Mononuclear cell (primary cell): Measurements from ENCODE around the gene RAD23A. TPM values are rescaled to one million over a fixed set of nuclear protein-coding genes. Genes with fewer than 3 reads are reported as not detected.
"Not testable (repeated sequence)": the region's sequence is repeated elsewhere in the genome, so short reads cannot be mapped to it uniquely, and the experiment has no call there.

Source experiments
- H3K27me3 ChIP-seq: 2 replicates; pipeline ENCODE4 v1.6.0; 2011; ENCODE audit warnings: low read length, control low read depth; ENCODE audit not compliant: insufficient read depth
- H3K4me1 ChIP-seq: 2 replicates; pipeline ENCODE4 v1.5.1; 2011; ENCODE audit warnings: mild to moderate bottlenecking, low read length, control low read depth; ENCODE audit not compliant: insufficient read depth
- H3K4me3 ChIP-seq: 2 replicates; pipeline ENCODE4 v1.5.1; 2011; ENCODE audit warnings: mild to moderate bottlenecking, low read length, moderate library complexity
- H3K9me3 ChIP-seq: 2 replicates; pipeline ENCODE4 v1.5.1; 2011; ENCODE audit warnings: low read depth, mild to moderate bottlenecking, control low read depth, low read length
- total RNA-seq: library from RNA; depleted of rRNA; stranded (reverse); fragments of >200 nt; gene quantifications from one replicate; pipeline ENCODE4 v1.2.3, GENCODE V29; 2012

RAD23A gene
- total RNA-seq, result 48.8 TPM

GRCh38 chr19:12945479-12946091 lies at the start of gene RAD23A:
RAD23A (plus strand) TSS chr19:12945862; CDS start chr19:12945949, 87 bp downstream.
- Histone ChIP-seq H3K27me3 (no peaks in the 10 kb centered on the region), H3K4me1 (peaks cover 58% of the 10 kb centered on the region), H3K4me3 (peak within 1 kb of the TSS; percentile 70)

GRCh38 chr19:12896460-12896859 lies 49.2 kb upstream of the RAD23A start:
- Histone ChIP-seq H3K4me3 (no peak overlapping the region), H3K27me3 (no peaks in the 10 kb centered on the region), H3K9me3 (no peaks in the 10 kb centered on the region), H3K4me1 (peaks cover 8% of the 10 kb centered on the region)

More at GRCh38 chr19:12945479-12946091, at the start of gene RAD23A:
- H3K9me3 ChIP-seq, result no peaks in the 10 kb centered on the region

DNA sequence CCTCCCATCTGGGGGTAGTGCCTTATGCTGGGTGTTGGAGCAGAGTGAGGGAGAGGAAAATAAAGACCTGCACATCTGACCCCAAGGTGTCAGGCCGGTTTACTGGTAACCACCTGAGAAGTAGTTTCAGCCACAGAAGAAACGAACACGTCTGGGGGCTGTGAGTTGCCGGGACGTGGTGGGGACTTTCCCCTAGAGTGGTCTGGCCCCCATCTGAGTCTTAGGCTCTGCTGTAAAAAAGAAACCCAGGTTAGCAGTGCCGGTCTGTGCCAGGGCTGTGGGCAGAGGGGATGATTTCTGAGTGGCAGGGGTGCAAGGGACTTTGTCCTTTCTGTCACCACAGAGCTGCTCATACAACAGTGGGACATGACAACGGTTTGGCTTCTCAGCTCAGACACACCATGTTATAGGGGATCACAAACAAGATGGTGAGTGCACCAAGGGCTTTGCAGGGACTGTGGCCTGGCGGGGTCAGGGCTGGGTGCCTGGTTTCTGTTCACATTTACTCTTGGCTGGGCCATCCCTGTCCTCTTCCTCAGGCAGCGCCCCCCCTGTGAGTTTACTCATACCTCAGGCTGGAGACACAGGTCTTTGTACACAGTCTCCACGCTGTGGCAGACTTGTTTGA lies 45.7 kb upstream of the RAD23A start:
- Histone ChIP-seq H3K9me3 (no peaks in the 10 kb centered on the region), H3K27me3 (no peaks in the 10 kb centered on the region), H3K4me3 (no peak overlapping the region), H3K4me1 (no peaks in the 10 kb centered on the region)

DNA sequence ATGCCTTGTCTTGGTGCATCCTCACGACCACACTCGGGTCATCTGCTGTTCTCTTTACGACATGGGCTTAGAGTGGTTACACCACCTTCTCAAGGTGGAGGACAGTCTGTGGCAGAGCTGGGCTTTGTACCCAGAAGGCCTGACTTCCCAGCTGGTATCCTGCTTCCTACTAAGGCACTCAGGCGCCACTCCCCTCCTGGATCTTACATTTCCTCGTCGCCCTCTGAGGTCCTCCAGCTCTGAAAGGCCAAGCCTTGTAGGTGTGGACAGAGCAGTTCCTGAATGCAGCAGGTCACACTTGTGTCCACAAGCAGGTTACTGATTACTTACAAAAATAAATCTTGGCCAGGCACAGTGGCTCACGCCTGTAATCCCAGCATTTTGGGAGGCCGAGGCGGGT lies 38.5 kb upstream of the RAD23A start:
- H3K4me3 ChIP-seq, result no peak overlapping the region
- H3K9me3 ChIP-seq, result no peaks in the 10 kb centered on the region
- no peaks in the 10 kb centered on the region for H3K4me1 ChIP-seq
- H3K27me3 ChIP-seq, result no peaks in the 10 kb centered on the region

GRCh38 chr19:12912571-12912970 lies 33.1 kb upstream of the RAD23A start:
- H3K4me3 ChIP-seq, result no peak overlapping the region
- H3K4me1 ChIP-seq, result peaks cover 24% of the 10 kb centered on the region
- H3K9me3 ChIP-seq, result no peaks in the 10 kb centered on the region
- no peaks in the 10 kb centered on the region for H3K27me3 ChIP-seq

- Histone ChIP-seq H3K4me3 (no peak overlapping the region), H3K4me1 (peaks cover 24% of the 10 kb centered on the region), H3K27me3 (no peaks in the 10 kb centered on the region), H3K9me3 (no peaks in the 10 kb centered on the region)
Measured at GRCh38 chr19:12913011-12913561, 32.6 kb upstream of the RAD23A start.

- H3K4me3 ChIP-seq, result no peak overlapping the region
- no peaks in the 10 kb centered on the region for H3K27me3 ChIP-seq
- H3K4me1 ChIP-seq, result peaks cover 29% of the 10 kb centered on the region
- no peaks in the 10 kb centered on the region for H3K9me3 ChIP-seq
Measured at GRCh38 chr19:12913851-12914690, 31.6 kb upstream of the RAD23A start.

DNA sequence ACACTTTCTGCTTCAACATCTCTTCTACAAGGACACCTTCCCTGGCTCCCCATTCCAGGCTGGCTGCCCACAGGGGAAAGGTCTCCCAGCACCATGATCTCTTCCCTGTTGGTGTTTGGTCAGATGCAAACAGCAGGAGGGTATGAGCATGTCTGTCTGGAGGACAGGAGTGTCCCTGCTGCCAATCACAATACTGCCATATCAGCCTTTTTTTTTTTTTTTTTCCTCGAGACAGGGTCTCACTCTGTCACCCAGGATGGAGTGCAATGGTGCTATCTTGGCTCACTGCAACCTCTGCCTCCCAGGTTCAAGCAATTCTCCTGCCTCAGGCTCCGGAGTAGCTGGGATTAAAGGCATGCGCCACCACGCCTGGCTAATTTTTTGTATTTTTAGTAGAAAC lies 29.8 kb upstream of the RAD23A start:
- H3K9me3 ChIP-seq, H3K27me3 ChIP-seq, H3K4me3 ChIP-seq: not testable (repeated sequence)
- H3K4me1 ChIP-seq, result peaks cover 34% of the 10 kb centered on the region

DNA sequence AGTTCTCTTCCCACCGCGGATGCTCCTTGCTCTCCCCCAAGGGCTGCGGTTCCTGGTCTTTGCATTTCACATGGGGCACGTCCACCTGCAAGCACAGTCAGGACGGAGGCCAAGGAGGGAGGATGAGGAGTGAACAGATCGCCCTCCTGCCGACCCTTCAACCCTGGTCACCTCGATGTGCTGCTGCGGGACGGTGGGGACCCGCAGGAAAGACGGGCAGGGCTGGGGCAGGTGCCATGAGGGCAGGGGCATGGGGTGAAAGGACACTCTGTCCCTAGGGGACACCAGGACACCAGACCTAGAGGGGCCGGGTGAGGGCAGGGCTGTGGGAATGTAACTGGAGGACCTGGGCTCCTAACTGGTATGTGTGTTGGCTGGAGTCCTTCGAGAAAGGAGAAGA lies 27.4 kb upstream of the RAD23A start:
- Histone ChIP-seq H3K27me3 (no peaks in the 10 kb centered on the region), H3K4me1 (peaks cover 26% of the 10 kb centered on the region), H3K9me3 (no peaks in the 10 kb centered on the region), H3K4me3 (no peak overlapping the region)

DNA sequence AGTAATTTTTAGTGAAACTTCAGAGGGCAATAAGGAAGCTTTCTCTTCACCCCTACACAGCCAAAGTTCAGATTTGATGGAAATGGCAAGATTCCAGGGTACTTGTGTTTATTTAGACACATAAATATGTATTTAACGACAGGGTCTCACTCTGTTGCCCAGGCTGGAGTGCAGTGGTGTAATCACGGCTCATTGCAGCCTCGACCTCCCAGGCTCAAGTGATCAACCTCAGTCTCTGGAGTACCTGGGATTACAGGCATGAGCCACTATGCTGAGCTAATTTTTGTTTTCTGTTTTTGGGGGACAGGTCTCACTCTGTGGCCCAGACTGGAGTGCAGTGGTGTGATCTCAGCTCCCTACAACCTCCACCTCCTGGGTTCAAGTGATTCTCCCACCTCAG lies 24.6 kb upstream of the RAD23A start:
- Histone ChIP-seq H3K4me1 (peaks cover 11% of the 10 kb centered on the region), H3K9me3 (no peaks in the 10 kb centered on the region), H3K27me3 (no peaks in the 10 kb centered on the region), H3K4me3 (no peak overlapping the region)

DNA sequence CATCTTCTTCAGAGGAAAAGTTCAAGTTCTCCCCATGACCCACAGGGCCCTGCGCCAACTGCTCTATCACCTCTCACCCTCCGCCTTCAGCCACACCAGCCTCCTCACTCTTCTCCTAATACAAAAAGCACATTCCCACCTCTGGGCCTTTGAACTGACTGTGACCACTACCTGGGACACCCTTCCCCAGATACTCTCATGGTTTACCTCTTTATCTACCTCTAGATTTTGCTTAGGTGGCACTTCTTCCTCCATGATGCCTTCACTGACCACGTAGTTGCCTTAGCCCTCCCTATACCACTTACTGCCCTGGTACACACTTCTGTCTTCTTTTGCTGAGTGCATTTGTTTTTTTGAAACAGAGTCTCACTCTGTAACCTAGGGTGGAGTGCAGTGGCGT lies 22.7 kb upstream of the RAD23A start:
- no peaks in the 10 kb centered on the region for H3K9me3 ChIP-seq
- H3K4me3 ChIP-seq, result no peak overlapping the region
- peaks cover 11% of the 10 kb centered on the region for H3K4me1 ChIP-seq
- H3K27me3 ChIP-seq, result no peaks in the 10 kb centered on the region

GRCh38 chr19:12924621-12925310 lies 20.9 kb upstream of the RAD23A start:
- H3K4me1 ChIP-seq, result no peaks in the 10 kb centered on the region
- no peaks in the 10 kb centered on the region for H3K27me3 ChIP-seq
- no peak overlapping the region for H3K4me3 ChIP-seq
- H3K9me3 ChIP-seq, result no peaks in the 10 kb centered on the region

GRCh38 chr19:12930002-12930645 lies 15.5 kb upstream of the RAD23A start:
- Histone ChIP-seq H3K27me3 (no peaks in the 10 kb centered on the region), H3K4me1 (peaks cover 18% of the 10 kb centered on the region), H3K4me3 (no peak overlapping the region), H3K9me3 (no peaks in the 10 kb centered on the region)
